Colon (tissue), 2 donors: Measurements from ENCODE around the gene LMNTD2.

Experiments used
- FAIRE-seq: peaks from 2 replicates; lab custom pipeline; 2012; peaks lifted over from hg19 to GRCh38; lab: Jason Lieb, UNC
- donor health status: control.
- donor health status: control.

The LMNTD2 gene

DNA sequence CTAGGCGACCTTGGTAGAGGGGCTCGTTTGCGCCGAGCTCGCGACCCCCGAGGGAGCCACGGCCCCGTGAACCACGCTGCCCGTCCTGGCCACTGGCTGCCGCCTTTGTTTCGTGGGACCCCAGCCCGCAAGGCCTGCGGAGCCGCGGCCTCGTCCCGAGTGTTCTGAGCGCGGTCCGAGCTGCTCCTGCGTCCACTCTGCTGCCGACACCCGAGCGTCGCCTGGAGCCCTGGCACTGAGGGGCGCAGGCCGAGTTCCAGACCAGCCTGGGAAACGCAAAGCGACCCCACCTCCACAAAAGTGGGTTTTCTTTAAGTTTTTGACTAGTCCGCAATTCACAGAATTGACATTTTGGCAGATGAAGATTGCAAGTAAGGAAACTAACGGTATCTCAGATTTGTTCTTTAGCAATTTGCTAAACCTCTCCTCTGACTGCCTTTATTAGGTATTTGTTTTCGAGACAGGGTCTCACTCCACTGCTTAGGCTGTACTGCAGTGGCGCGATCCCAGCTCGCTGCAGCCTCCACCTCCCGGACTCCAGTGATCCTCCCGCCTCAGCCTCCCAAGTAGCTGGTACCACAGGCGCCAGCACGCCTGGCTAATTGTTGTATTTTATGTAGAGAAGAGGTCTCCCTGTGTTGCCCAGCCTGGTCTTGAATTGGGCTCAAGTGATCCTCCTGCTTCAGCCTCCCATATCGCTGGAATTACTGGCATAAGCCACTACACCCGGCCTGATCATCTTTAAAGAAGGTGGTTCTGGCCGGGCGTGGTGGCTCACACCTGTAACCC is 52.6 kb downstream of the LMNTD2 start:
- FAIRE-seq = no peak

DNA sequence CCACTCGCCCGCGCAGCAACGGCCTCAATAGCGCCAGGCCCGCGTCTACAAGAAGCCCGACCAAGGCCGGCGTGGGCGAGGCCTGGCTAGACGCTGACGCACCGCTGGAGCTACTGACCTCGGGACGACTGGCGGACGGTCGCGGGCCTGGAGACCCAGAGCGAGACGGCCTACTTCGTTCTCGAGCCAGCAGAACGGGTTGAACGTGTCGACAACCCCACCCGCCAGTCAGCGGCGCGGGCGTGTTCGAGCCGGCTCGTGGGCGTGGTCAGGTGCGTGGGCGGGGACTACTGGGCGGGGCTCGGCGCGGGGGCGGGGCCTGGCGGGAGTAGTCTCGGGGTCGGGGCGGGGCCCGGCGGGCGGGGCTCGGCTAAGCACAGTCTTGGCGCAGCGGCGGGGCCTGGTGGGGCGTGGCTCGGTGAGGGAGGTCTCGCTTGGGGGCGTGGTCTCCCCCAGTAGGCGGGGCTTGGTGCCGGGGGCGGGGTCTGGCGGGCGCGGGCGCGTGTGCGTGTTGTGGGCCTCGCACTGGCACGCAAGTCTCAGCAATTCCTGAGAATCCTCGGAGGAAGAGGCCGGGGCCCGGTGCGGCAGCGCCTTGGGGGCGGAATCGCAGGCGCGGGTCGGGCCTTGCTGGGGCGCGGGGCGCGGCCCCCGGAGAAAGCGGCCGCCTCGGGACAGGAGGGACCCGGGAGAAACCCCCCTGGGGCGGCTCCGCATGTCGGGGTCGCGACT is 53.4 kb downstream of the LMNTD2 start, which contains the start of gene RNH1:
RNH1 (minus strand) TSS at position 248 of the 732 bp plus-strand sequence. CDS start 5,080 bp downstream, outside the sequence.
- no peak for FAIRE-seq

DNA sequence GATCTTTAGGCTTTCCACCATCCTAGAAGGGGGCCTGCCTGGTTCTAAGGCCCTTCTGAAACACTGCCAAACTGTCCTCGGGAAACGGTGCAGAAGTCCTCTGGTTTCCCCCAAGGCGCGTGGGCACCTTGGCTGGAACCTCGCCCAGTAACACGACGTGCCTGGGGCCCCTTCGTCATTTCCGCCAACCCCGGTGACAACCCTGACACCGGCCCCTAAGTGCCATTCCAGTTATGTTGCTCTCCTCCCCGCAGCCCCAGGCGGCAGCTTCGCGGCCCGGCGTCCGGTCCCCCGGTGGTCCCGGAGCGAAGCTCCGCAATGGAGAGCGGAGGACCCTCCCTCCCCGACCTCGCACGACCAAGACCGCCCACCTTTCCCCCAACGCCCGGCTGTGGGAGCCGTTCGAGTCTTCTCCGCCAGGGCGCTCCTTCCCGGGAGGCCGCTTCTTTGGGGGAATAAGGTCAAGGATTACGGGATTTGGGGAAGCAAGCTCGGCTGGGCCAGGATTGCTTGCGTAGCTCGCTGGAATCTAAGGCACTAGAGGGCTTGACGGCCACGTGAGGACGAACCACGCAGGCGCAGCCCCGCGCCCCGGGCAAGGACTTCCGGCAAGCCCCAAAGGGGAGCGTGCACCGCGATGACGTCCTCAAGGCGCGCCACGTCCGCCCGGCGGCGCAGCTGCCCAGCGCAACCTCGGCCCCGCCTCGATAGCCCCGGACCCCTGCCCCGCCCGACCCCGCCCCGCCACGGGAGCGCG is 54.1 kb downstream of the LMNTD2 start:
- no peak for FAIRE-seq

DNA sequence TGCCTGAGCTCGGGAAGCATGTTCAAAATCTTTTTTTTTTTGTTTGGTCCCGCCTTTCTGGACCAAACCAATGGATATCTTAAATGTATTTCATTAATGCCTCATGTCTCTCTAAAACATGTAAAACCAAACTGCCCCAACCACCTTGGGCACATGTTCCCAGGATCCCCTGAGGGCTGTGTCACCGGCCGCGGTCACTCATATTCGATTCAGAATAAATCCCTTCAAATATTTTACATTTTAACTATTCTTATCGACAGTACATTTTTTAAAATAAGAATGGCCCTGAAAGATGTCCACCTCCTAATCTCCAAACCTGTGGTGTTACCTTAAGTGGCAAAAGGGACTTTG is 55.6 kb downstream of the LMNTD2 start:
- no peak for FAIRE-seq
